ENCODE data around the gene PIM2.

The PIM2 gene

DNA sequence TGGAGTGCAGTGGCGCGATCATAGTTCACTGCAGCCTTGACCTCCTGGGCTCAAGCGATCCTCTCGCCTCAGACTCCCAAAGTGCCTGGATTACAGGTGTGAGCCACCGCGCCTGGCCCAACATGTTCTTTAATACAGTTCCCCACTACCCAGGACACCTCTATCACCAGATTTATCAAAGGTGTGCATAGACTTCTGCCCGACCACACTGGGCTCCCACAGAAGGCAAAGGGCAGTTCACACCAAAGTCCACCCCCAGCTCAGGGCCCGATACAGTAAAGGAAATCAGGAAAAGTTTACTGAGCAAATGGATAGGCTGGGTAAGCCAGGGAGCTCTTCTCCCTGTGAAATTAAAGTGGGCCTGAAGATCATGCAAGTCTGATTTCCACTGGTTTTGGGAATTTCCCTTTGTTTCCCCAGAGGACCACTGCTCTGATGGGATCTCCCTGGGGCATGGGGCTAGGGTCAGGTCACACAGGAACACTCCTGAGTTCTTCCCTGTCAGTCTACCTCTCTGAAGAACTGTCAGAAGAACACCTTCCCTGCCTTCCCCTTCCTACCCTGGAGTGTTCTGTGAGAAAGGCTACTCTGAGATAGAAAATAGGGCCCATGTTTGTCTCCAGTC is 17.7 kb upstream of the PIM2 start:
- no peak for DNase-seq (ENCODE audit: low read depth in 2 of 3, low spot score in 1 of 3)

GRCh38 chrX:48935301-48935670 is 16.5 kb upstream of the PIM2 start:
- no peak for DNase-seq (ENCODE audit: low read depth in 2 of 3, low spot score in 1 of 3)

DNA sequence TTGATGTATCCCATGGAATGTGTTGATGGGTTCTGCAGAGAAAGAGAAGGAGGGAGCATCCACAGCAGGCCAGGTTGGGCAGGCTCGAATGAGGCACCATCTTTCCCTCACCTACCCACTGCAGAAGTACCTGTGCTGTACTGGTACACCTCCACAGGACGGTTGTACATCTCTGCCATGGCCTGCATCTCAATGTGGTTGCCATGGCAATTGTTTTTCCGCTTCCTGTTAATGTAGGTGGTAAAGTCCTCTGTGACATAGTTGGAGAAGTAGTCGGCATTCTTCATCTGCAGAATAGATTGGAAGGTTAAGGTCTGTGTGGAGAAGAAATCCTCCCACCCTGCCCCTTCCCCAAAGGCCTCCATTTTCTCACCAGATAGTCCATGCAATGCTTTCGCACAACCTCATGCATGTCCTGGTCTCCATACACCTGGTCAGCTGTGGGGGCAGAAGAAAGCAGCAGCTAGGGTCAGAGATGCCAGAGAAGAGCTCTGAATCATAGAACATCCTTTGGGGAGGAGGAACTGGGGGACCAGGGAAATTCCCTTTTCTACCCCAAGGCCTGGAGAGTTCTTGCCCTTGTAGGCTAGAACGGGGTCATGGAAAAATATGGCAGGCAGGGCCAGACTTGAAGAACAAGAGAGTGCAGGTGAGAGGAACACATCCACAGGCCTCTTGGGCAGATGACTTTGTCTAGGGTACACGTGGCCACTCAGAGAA is 15.9 kb upstream of the PIM2 start:
- no peak for DNase-seq (ENCODE audit: low read depth in 2 of 3, low spot score in 1 of 3)

- DNase-seq (ENCODE audit: low read depth in 2 of 3, low spot score in 1 of 3), result no peak
Observed at GRCh38 chrX:48933757-48934156, 14.9 kb upstream of the PIM2 start.

DNA sequence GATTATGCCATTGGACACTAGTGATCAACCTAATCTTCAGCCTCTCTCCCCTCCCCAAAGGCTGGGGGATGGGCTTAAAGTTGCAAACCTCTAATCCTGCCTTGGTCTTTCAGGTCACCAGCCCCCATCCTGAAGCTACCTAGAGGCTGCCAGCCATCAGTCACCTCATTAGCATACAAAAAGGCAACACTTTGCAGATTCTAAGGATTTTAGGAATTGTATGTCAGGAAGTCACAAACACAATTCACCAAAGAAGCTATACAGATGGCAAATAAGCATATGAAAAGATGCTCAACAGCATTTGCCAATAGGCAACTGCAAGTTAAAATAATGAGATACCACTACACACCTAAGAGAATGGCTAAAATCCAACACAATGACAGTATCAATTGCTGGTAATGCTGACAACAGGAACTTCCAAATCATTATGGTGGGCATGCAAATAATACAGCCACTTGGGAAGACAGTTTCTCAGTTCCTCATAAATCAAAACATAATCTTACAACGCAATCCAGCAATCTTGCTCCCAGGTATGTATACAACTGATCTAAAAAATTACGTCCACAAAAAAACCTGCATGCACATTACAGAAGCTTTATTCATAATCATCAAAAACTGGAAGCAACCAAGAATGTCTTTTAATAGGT is 9.0 kb upstream of the PIM2 start:
- DNase-seq (ENCODE audit: low read depth in 2 of 3, low spot score in 1 of 3), result no peak

GRCh38 chrX:48927123-48927522 is 8.3 kb upstream of the PIM2 start:
- DNase-seq (ENCODE audit: low read depth in 2 of 3, low spot score in 1 of 3), result no peak

GRCh38 chrX:48924270-48924669 is 5.4 kb upstream of the PIM2 start:
- DNase-seq (ENCODE audit: low read depth in 2 of 3, low spot score in 1 of 3), result no peak

- DNase-seq (ENCODE audit: low read depth in 2 of 3, low spot score in 1 of 3), result no peak
Observed at GRCh38 chrX:48923771-48924170, 4.9 kb upstream of the PIM2 start.

GRCh38 chrX:48920718-48921104 is 1.9 kb upstream of the PIM2 start:
- no peak for DNase-seq (ENCODE audit: low read depth in 2 of 3, low spot score in 1 of 3)

DNA sequence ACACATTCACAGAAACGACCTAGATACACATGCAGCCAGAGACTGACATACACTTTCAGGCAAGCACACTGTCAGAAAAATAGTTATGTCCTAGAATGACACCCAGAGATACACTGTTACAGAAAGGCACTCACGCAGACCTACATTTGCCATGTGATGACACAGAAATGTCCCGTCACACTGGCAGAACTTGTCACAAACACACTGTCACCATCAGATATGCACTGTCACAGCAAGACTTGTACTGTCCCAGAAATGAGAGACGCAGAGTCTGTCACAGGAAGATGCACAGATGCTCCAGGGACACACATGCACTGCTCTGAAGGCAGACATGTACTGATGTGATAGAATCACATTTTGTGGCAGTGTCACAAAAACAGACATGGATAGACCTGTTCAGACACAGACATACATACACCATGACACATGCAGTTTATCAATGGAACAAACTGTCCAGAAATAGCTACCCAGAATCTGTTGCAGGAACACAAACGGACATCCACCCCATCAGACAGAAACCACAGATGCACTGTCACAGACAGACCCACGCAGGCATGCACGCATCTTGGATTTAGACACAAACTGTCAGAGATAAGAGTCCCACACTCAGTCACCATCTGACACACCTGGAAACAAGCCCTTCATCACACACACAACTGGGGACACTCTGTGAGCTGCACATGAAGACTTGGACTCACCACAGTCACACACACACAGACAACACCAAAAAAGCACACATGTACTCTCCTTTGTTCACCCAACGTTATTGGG is 1.3 kb upstream of the PIM2 start:
- no peak for DNase-seq (ENCODE audit: low read depth in 2 of 3, low spot score in 1 of 3)

GRCh38 chrX:48919360-48919841 is 577 bp upstream of the PIM2 start:
- no peak for DNase-seq (ENCODE audit: low read depth in 2 of 3, low spot score in 1 of 3)

DNA sequence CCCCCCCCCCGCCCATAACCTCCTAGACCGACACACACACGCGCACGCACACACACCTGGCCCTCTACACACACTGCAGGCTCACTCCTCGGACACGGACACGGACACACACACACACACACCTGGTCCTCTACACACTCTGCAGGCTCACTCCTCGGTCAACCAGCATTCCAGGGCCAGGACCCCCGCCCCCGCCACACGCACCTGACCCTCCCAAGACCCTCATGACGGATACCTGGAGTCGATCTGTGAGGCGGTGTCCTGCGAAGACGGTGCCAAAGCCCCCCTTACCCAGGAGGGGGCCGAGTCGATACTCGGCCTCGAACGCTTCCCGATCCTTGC is 552 bp downstream of the PIM2 start:
- DNase-seq (ENCODE audit: low read depth in 2 of 3, low spot score in 1 of 3), result no peak

DNA sequence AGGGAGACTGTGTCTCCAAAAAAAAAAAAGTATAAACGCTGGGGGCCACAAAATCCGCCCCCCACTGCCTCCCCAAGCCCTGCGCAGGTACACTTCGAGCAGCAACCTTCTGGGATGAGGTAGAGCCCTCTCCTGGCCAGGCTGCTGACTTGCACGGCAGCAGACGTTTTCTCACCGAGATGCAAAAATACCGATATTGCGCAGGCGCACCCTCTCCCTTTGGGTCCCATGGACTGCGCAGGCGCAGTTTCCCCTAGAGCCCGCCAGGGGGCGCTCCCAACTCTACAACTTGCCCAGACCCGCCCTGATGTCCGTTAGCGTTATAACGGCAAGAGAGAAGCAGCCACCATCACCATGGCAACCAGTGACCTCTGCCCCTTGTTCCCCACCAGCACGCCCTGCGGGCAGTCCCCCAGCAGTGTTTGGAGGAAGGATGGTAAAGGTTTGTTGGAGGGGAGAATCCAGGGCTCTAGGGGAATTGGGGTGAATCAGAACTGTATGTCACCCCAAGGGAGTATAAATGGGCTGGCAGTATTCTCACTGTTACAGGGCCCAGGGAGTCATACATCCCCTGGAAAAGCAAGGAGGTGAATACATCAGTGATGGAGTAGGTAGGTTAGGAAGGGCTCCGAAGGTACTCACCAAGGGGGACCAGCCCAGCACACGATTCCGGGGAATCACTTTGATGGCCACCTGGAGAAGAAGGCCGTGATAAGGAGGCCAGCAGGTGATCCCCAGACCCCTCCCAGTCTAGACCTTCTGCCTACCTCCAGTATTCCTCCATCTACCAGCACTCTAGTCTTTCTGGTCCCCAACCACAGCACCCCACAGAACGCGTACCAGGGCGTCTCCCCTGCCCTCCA is 1.5 kb downstream of the PIM2 start:
- peak; percentile 74 to 87 (median 81) for DNase-seq (ENCODE audit: low read depth in 2 of 3, low spot score in 1 of 3)

GRCh38 chrX:48914593-48915493 is 4.0 kb downstream of the PIM2 start:
- no peak for DNase-seq (ENCODE audit: low read depth in 2 of 3, low spot score in 1 of 3)

DNA sequence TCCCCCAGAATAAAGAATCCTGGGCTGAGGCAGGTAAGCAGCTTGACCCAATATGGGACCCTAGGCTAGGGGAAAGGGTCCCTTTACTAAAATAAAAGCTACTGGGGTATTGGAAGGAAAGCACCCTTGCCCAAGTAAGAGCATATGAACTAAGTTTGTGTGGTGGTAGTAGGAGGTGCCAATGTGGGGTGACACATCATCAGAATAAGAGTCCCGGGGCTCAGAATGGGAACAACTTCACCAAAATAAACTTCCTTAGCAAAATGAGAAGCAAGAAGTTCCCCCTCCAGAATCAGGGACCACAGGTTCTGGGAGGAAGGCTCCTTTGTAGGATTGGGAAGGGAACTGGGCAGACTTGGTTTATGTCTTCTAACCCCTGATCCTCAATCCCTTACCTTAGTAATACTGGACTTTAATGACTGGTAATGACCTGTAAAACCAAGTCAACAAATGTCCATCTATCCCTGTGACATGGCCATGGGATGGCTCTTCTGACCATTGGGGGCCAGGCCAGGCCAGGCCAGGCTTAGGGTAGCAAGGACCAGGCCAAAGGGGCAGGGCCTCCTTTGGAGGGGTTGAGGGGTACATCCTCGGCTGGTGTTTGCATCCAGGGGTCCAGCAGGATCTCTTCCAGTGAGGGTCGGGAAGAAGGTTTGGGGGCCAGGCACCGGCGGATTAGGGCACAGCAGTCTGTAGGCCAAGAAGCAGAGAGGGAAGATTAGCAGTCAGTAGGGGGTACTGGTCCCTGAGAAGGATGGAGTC is 5.0 kb downstream of the PIM2 start:
- DNase-seq (ENCODE audit: low read depth in 2 of 3, low spot score in 1 of 3), result no peak

- peak; percentile 77 to 84 (median 79) for DNase-seq (ENCODE audit: low read depth in 2 of 3, low spot score in 1 of 3)
Observed at GRCh38 chrX:48911412-48912182, 7.2 kb downstream of the PIM2 start, which contains the start of gene SLC35A2. SLC35A2 (minus strand) TSS chrX:48911646; CDS start chrX:48911636, 10 bp downstream.

DNA sequence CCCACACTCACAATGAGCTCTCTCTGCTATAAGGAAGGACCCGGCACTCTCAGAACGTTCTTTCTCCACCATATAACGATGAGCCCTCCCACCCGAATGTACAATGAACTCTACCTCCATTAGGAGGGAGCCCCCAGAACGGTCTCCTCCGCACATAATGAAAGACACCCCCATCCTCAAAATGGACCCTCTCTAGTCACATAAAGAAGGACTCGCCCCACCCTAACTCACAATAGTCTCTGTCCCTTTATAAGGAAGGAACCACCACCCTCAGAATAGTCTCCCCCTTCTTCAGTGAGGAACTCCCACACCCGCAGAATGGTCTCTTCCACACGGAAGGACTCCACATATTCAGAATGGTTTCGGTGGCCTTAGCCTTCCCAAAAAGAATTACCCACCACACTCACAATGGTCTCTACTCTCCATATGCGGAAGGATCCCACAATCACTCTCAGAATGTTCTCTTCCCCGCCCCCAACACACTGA is 7.9 kb downstream of the PIM2 start:
- DNase-seq (ENCODE audit: low read depth in 2 of 3, low spot score in 1 of 3), result no peak

- no peak for DNase-seq (ENCODE audit: low read depth in 2 of 3, low spot score in 1 of 3)
Observed at GRCh38 chrX:48909703-48910294, 9.0 kb downstream of the PIM2 start.

Measured in stimulated activated CD4-positive, alpha-beta T cell treated with anti-CD3 and anti-CD28 coated beads, Interleukin-12 subunit alpha, Interleukin-12 subunit beta, amount 100 ng/mL, for 48 hours (primary cell).